Measurements from ENCODE around the gene GABRR1.
A peak's percentile ranks its signal among the peaks of the same experiment; 100 is the strongest.
"Not testable (repeated sequence)": the region's sequence is repeated elsewhere in the genome, so short reads cannot be mapped to it uniquely, and the experiment has no call there.

The GABRR1 gene

DNA sequence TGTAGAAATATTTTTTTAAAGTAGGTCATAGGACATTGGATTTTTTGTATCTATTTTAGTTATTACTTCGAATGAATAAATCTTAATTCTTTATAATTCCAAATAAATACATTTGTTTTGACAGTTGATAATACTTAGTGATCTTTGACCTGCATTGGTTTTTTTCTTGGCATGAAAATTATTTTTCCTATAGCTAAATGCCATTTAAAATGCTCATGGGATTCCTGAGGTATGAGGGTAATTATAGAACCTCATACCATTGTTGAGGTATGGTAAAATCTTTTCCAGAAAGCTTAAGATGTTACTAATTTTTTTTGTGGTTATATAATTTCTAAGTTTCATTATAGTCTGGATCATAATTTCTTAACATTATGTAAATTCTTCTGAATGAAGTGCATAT lies 63.0 kb downstream of the GABRR1 start:
- DNase-seq, result no peak

DNA sequence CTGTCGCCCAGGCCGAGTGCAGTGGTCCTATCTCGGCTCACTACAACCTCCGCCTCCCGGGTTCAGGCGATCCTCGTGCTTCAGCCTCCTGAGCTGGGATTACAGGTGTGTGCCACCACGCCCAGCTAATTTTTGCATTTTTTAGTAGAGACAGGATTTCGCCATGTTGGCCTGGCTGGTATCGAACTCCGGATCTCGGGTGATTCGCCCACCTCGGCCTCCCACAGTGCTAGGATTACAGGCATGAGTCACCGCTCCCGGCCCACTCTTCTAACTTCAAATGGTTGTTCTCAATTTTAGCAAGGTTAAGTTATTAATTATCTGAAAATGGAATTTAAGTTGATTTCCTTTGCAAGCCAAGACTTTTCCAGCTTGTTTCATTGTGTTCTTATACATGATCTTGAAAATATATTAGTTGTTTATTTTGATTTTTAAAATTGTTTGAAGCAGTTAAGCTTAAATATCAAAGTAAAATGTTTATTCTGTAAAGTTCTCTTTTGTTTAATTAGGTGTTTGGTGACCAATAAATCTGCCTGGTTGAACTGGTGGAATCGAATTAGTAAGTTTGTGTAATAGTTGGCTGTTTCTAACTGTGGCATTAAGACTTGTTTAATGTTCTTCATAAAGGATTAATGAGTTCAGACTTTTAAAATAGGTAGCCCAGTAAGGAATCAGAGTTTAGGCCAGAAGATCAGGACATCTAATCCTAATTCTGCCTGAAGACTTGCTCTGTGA lies 69.0 kb downstream of the GABRR1 start:
- peak in 2 of 3 donors; percentile 29 to 34 for DNase-seq

DNA sequence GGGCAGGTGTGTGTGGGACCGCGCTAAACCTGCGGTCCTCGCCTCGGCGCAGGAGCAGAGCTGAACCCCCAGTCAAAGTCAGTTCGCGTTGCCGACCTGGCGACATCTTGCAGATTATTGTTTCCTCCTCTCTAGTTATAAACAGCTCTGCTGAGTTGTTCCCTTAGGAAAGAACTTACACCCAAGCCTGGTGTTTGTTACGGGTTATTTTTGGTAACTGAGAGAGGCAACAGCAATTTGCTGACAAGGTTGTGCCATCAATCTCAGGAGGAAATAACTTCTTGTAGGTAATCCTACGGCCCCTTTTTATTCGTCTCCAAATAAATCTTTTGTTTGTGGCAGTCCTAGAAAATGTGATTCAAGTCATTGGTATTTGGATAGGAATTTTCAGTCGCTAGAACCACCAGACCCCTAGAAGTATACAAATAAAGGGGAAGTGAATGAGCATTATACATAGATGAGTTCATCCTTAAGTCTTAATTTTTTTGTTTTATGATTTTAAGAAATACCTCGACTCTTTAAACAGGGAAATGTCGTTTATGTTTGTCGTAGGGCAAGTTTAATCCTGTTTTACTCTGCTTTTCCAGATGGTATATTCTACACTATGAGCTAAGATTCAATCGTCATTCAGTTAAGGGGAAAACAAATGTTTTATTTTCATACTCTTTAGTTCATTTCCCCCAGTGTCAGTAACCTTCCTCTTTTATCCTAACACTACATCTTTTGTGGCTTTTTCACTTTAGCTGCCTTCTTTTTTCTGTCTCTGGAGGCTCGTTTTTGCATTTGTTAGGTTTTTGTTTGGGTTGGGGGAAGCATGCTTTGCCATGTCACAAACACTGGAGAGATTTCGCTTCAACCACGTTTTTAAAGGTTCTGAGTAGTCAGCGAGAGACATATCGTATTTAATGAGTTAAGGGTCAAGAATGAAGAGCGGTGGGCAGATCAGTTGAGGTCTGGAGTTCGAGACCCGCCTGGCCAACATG lies 70.1 kb downstream of the GABRR1 start:
- peak; percentile 7 to 39 (median 27) for DNase-seq

DNA sequence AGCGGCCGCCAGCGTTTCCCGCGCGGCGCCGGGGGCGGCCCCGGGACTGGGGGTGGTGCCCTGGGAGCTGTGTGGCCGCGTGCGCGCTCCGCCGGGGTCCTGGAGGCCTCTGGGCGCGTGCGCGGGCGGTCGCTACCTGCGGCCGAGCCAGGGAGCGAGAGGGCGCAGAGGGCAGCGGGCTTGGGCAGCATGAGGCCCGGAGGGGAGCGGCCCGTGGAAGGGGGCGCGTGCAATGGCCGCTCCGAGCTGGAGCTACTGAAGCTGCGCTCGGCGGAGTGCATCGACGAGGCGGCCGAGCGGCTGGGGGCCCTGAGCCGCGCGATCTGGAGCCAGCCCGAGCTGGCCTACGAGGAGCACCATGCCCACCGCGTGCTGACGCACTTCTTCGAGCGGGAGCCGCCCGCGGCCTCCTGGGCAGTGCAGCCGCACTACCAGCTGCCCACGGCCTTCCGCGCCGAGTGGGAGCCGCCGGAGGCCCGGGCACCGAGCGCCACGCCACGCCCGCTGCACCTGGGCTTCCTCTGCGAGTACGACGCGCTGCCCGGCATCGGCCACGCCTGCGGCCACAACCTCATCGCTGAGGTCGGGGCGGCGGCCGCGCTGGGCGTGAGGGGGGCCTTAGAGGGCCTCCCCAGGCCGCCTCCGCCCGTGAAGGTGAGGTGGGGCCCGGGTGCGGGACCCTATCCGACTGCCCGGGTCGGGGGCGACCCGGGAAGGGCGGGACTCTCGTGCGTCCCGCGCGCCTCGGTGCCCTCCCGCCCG lies 71.0 kb downstream of the GABRR1 start, which contains the start of gene PM20D2:
PM20D2 (plus strand) TSS at position 100 of the 762 bp plus-strand sequence; CDS start at position 190, 90 bp downstream.
- peak; percentile 46 to 70 (median 59) for DNase-seq

DNA sequence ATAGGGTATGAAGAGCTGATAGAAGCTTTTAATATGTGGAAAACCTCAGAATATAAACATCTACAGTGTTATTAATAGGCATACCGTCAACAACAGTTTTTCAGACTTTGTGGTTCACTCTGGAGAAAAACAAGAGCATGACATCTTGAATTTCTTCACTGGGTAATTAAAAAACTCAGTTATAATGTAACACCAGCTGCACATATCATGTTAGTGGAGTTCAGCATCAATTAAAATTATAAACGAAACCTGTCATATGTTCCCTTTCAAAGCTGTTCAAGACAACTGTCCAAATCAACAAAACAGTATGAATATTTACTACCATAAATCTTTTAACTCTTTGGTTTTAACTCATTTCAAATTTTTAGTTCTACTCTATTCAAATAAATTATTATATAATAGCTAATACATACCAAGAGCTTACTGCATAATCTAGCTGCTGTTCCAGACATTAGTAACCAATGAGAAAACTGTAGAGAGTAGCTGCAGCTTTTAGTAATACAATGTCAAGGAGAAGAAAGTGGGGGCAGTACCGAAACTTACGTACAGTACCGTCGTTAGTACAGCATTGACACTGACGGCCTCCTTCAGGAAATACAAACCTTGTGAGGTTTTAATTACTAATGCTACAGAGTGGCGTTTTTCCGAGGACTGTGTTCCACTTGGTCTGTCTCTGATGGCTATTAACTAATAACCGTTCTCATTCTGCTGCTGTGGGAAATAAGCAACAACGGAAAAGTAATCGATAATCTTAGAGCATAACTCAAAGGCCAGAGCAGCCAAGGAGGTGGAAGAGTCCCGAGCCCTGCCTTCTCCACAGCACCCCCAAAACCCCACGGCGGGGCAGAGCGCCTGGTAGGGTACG lies 71.8 kb downstream of the GABRR1 start:
- peak; percentile 37 to 41 (median 40) for DNase-seq

DNA sequence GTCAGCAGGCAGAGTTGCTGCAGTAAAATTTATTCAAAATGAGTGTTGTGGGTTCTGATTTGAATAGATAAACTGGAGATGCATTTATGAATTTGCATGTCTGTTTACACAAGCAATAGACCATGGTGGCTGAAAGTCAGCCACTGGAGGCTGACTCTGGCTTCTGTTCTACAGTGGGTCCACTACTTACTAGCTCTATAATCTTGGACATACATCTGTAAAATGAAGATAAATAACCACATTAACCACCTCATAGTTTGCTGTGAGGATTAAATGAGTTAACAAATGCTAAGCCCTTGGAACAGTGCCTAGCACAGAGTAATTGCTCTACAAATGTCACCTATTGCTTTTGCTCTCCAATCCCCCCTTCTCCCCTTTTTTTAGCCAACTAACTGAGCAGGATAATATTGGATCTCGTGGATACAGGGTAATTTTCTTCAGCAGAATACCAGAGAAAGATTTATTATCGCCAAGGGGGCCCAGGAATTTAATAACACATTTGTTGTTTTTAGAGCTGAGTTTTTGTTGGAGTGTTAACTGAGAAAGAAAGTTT lies 72.7 kb downstream of the GABRR1 start:
- DNase-seq, result no peak

DNA sequence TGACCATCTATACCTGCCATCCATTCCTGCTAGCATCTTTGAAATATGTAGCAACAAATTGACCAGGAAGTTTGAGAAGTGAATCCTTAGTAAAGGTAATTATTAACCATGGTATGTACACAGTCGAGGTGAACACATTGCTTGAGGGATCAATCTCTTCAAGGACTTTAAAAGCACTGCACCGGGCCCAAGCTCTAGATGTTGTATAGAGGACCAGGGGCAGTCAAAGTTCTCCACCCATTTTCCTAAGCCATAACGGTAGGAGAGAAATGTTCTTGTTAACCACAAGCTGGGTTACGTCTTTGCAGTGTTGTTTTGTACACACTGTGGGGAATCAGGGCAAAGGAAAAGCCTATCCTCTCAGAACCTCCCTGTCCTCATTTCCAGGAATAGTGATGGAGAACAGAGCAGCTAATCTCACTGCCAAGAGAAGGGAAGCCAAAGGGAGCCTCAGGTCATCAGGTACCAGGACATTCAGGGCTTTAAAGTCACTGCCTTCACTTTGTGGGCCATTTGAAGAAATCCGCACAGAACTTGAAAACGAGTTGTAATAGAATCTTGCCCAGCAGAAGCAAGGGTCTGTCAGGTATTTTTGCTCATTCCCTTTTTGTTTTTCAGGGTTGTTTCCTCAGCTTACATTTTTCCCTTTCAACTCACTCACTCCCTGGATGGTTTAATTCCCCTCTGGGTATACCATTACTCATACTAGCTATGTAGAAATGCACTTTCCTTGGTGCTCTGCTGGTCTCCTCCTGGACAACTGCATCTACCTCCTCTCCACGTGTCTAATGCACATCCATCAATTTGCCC lies 76.6 kb downstream of the GABRR1 start:
- no peak for DNase-seq

DNA sequence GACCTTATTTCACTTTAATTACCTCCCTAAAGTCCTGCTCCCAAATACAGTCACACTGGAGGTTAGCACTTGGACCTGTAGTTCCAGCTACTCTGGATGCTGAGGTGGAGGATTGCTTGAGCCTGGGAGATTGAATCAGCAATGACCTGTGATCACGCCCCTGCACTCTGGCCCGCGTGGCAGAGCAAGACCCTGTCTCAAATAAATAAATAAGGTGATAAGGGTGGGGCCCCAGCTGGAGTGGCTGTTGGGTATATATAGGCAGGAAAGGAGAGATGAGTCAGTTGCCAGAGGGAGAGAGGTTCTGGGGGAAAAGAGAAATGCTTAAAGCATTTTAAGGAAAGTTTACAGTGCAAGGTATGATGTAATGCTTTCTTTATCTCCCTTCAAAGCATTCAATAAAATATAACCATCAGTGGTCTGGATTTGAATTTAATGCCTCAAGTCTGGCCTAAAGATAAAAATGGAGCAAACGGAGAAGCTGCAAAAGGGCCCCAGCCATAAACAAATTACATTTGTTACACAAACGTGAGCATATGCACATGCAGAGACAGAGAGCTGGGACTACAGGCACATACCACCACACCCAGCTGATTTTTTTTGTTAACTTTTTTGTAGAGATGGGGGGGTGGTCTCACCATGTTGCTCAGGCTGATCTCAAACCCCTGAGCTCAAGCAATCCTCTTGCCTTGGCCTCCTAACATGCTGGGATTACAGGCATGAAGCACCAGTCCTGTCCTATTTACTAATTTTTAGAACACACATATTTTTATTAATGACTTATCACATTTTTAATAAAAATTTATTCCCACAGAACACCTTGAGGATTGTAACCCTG lies 77.4 kb downstream of the GABRR1 start:
- DNase-seq, result no peak

DNA sequence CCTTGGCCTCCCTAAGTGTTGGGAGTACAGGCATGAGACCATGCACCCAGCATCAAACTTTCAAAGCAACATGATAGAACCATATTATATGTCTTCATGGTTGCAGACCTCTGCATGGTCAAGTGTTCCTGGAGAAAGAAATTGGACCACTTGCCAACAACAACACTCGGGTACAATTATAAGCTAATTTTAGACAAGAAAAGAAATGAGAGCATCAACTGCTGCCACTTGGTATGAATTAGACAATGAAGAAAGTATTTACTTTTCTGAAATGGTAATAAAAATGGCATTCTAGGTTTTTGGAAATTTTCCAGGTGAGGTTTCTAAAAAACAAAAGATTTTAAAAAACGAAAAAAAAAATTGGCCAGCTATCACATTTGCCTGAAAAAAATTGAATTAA lies 79.0 kb downstream of the GABRR1 start:
- DNase-seq, result no peak

DNA sequence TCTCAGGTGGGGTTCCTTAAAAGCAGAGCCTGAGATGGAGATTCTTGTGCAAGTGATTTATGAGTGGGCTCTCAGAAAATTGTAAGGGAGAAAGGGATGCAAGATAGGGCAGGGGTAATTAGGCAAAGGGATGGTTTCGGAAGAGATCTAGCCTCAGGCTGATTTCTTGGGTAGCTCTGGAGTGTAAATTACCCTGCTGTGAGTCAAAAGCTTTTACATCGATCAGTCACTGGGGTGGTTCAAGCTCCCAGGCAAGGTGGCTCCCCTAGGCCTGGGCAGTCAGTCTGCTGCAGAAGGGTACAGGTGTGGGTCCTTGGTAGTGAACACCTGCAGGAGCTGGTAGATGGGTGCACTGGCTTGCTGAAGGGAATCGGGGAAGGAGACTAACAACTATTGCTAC lies 82.4 kb downstream of the GABRR1 start:
- DNase-seq, result no peak

DNA sequence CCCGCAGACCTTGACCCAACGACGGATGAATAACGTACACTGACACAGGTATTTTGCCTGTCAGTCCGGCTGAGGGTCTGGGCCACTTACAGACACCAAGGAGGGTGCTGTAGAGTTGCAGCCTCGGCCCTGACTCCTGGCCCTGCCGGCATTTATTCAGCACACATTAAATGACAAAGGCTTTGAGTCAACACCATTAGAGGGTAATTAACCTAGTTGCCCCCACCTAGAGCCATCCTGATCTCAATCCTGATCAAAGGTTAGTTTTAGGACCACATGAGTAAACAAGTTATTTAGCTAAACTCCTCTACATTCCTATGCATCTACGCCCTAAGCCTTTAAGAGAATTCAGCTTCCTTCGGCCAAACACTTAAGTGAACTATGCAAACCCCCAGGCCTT lies 83.2 kb downstream of the GABRR1 start:
- no peak for DNase-seq

DNA sequence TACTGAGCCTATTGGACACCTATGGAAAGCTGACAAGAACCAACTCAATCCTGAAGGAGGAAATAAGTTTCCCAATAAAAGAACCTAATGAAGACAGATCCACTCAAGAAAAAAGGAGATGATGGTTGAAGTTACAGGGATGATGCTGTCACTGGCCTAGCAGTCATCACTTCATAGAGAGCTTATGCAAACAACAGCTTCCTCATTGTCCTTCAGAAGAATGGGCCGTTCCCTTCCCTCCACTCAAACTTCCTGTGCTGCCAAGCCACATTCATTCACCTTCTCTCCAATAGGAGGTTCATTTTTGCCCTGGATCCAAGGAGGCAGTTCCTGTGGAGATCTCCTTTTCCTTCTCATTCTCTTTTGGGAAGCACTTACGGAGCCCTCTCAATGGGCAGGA lies 85.1 kb downstream of the GABRR1 start:
- DNase-seq, result peak; percentile 38 to 55 (median 53)

DNA sequence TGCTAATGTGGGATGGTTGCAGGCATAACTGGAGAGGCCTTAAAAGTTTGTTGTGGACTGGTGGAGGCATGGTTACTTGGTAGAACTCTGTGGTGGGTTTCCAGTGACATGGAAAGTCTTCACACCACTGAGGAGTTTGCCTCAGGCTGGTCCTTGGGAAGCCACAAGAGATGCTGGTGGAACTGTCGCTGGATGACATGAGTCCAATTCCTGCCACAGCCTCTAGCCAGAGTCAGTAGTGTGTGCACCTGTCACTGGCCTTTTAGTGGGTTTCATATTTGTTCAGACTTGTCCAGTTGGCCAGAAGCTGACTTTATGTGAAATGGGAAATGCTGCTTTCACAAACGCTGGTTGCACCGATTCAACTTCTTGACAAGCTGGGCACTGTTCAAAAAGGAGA lies 85.6 kb downstream of the GABRR1 start:
- DNase-seq, result no peak

DNA sequence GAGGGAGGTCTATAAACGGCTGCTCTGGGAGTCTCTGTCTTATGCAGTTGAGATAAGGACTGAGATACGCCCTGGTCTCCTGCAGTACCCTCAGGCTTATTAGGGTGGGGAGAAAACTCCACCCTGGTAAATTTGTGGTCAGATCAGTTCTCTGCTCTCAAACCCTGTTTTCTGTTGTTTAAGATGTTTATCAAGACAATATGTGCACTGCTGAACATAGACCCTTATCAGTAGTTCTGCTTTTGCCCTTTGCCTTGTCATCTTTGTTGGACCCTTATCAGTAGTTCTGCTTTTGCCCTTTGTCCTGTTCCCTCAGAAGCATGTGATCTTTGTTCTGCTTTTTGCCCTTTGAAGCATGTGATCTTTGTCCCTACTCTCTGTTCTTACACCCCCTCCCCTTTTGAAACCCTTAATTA lies 88.9 kb downstream of the GABRR1 start:
- not testable (repeated sequence) for DNase-seq

Measured in suppressor macrophage treated with lipopolysaccharide for 1 hour (primary cell).